Activated T-cell treated with anti-CD3 and anti-CD28 coated beads, Interleukin-2, amount 50 U/mL, for 1 hour (primary cell): Measurements from ENCODE around the gene RGS7.
"Not testable (repeated sequence)": the region's sequence is repeated elsewhere in the genome, so short reads cannot be mapped to it uniquely, and the experiment has no call there.

ENCODE experiments used
- DNase-seq: peaks from one replicate; pipeline ENCODE4 v3.0.0-alpha.2; 2020

The RGS7 gene

GRCh38 chr1:241068359-241068758 is 288.6 kb downstream of the RGS7 start:
- DNase-seq = no peak

- no peak for DNase-seq
Observed at GRCh38 chr1:241063276-241063675, 293.7 kb downstream of the RGS7 start.

- no peak for DNase-seq
Observed at GRCh38 chr1:241061062-241061461, 295.9 kb downstream of the RGS7 start.

- no peak for DNase-seq
Observed at GRCh38 chr1:241048622-241049021, 308.4 kb downstream of the RGS7 start.

- DNase-seq = no peak
Observed at GRCh38 chr1:241045659-241046058, 311.3 kb downstream of the RGS7 start.

- DNase-seq = no peak
Observed at GRCh38 chr1:241034203-241034936, 322.6 kb downstream of the RGS7 start.

GRCh38 chr1:241024834-241025233 is 332.2 kb downstream of the RGS7 start:
- no peak for DNase-seq

- DNase-seq = no peak
Observed at GRCh38 chr1:241022366-241022765, 334.6 kb downstream of the RGS7 start.

GRCh38 chr1:241020851-241021697 is 335.9 kb downstream of the RGS7 start:
- no peak for DNase-seq

GRCh38 chr1:241012708-241013340 is 344.2 kb downstream of the RGS7 start:
- DNase-seq = no peak

- no peak for DNase-seq
Observed at GRCh38 chr1:241007668-241008067, 349.3 kb downstream of the RGS7 start.

- DNase-seq = no peak
Observed at GRCh38 chr1:240999826-241000225, 357.2 kb downstream of the RGS7 start.

GRCh38 chr1:240998441-240999015 is 358.5 kb downstream of the RGS7 start:
- DNase-seq = no peak

- no peak for DNase-seq
Observed at GRCh38 chr1:240998024-240998423, 359.0 kb downstream of the RGS7 start.

- DNase-seq = no peak
Observed at GRCh38 chr1:240993004-240993403, 364.0 kb downstream of the RGS7 start.

- no peak for DNase-seq
Observed at GRCh38 chr1:240991230-240991629, 365.8 kb downstream of the RGS7 start.

GRCh38 chr1:240987928-240988327 is 369.1 kb downstream of the RGS7 start:
- no peak for DNase-seq

GRCh38 chr1:240985081-240985480 is 371.9 kb downstream of the RGS7 start:
- DNase-seq = no peak

- no peak for DNase-seq
Observed at GRCh38 chr1:240980342-240980741, 376.7 kb downstream of the RGS7 start.

- DNase-seq = no peak
Observed at GRCh38 chr1:240976685-240977084, 380.3 kb downstream of the RGS7 start.

- DNase-seq = no peak
Observed at GRCh38 chr1:240973875-240974274, 383.1 kb downstream of the RGS7 start.

GRCh38 chr1:240972059-240972458 is 384.9 kb downstream of the RGS7 start:
- not testable (repeated sequence) for DNase-seq

- no peak for DNase-seq
Observed at GRCh38 chr1:240970253-240970652, 386.8 kb downstream of the RGS7 start.
